AG04449 (cell line): ENCODE measurements around the gene RFC3.

ENCODE experiments used
- CTCF ChIA-PET: fragments of 350-600 bp; formaldehyde crosslinking; extraction: SDS; loops from one replicate; lab custom pipeline; 2021; ENCODE audit warnings: antibody characterized with exemption; lab: Yijun Ruan, JAX
- POLR2A ChIA-PET: fragments of 400-600, 350-600 bp; formaldehyde crosslinking; extraction: SDS; loops from one replicate; lab custom pipeline; 2020; ENCODE audit warnings: antibody characterized with exemption, inconsistent platforms; lab: Yijun Ruan, JAX
- DNase-seq: peaks from one replicate; pipeline ENCODE4 v3.0.0-alpha.2; 2010; ENCODE audit warnings: low read depth, low spot score
- H3K4me3 ChIP-seq: 2 replicates; pipeline ENCODE4 v1.5.1; 2011; ENCODE audit warnings: low read depth, mild to moderate bottlenecking, control low read depth, low read length
- CTCF ChIP-seq: IDR thresholded peaks from one replicate; pipeline ENCODE4 v1.5.1; 2011; ENCODE audit warnings: mild to moderate bottlenecking, moderate library complexity, low read length, control low read depth, inconsistent platforms; ENCODE audit not compliant: insufficient read depth; ENCODE audit errors: missing control alignments

RFC3 gene

GRCh38 chr13:33842207-33842606 is 24.3 kb downstream of the RFC3 start:
- ChIA-PET CTCF (no interaction called here), POLR2A (no interaction called here)
- H3K4me3 ChIP-seq, result no peak overlapping the region
- no peak for TF ChIP-seq CTCF
- DNase-seq, result no peak

- ChIA-PET POLR2A (no interaction called here), CTCF (no interaction called here)
- DNase-seq, result no peak
- TF ChIP-seq CTCF, result no peak
- H3K4me3 ChIP-seq, result no peak overlapping the region
These were observed 25.0 kb downstream of the RFC3 start for GRCh38 chr13:33842986-33843385.

GRCh38 chr13:33845572-33846302 is 27.8 kb downstream of the RFC3 start:
- ChIA-PET POLR2A (interaction anchor here (0.6 kb wide), 1 partner anchor 15 kb away, joined by 3 read pairs; no protein-coding TSS in a partner anchor), CTCF (no interaction called here)
- DNase-seq, result no peak
- no peak for TF ChIP-seq CTCF
- H3K4me3 ChIP-seq, result no peak overlapping the region

GRCh38 chr13:33846303-33847062 is 28.5 kb downstream of the RFC3 start:
- CTCF ChIA-PET, result no interaction called here
- no peak overlapping the region for H3K4me3 ChIP-seq
- POLR2A ChIA-PET, result no interaction called here
- DNase-seq, result no peak
- TF ChIP-seq CTCF, result no peak

- DNase-seq, result no peak
- POLR2A ChIA-PET, result no interaction called here
- no peak overlapping the region for H3K4me3 ChIP-seq
- TF ChIP-seq CTCF, result no peak
- CTCF ChIA-PET, result no interaction called here
These were observed 31.3 kb downstream of the RFC3 start for GRCh38 chr13:33849211-33849610.

GRCh38 chr13:33855371-33855895 is 37.5 kb downstream of the RFC3 start:
- POLR2A ChIA-PET, result no interaction called here
- no peak for DNase-seq
- no peak overlapping the region for H3K4me3 ChIP-seq

More at GRCh38 chr13:33855371-33855895, 37.5 kb downstream of the RFC3 start:
- CTCF ChIA-PET, result no interaction called here
- TF ChIP-seq CTCF, result no peak
